IPS DF 19.7 (cell line): ENCODE measurements around the gene ZNF490.
"Not testable (repeated sequence)": the region's sequence is repeated elsewhere in the genome, so short reads cannot be mapped to it uniquely, and the experiment has no call there.

Source experiments
- DNase-seq: peaks from one replicate; pipeline ENCODE4 v3.0.0-alpha.2; 2013; ENCODE audit warnings: low read depth, low spot score

The ZNF490 gene

GRCh38 chr19:12621253-12622024, 10.8 kb upstream of the ZNF490 start:
- not testable (repeated sequence) for DNase-seq

DNA sequence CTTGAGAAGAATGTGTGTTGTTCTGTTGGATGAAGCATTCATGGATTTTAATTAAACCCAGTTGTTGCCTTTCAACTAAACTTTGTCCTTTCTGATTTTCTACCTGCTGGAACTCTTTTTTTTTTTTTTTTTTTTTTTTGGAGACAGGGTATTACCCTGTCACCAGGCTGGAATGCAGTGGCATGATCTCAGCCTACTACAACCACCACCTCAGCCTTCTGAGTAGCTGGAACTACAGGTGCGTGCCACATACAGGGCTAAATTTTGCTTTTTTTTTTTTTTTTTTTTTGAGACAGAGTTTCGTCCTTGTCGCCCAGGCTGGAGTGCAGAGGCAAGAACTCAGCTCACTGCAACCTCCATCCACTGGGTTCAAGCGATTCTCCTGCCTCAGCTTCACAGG, 7.0 kb upstream of the ZNF490 start:
- DNase-seq: no peak

- DNase-seq: no peak
These were observed 717 bp upstream of the ZNF490 start for GRCh38 chr19:12611361-12611699.

DNA sequence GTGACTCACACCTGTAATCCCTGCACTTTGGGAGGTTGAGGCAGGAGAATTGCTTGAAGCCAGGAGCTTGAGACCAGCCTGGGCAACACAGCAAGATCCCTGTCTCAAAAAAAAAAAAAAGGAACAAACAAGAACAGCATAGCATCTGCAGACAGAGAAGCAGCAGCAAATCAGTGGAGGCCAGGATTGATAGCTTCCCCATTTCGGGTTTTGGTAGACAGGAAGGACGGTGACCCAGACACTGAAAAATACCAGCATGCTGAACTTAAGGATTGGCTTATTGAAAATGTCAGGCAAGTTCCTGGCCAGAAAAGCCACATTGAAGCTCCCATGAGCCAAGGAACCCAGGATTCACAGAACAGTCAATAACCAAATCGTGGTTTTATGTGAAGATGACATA, 3.0 kb downstream of the ZNF490 start:
- no peak for DNase-seq

DNA sequence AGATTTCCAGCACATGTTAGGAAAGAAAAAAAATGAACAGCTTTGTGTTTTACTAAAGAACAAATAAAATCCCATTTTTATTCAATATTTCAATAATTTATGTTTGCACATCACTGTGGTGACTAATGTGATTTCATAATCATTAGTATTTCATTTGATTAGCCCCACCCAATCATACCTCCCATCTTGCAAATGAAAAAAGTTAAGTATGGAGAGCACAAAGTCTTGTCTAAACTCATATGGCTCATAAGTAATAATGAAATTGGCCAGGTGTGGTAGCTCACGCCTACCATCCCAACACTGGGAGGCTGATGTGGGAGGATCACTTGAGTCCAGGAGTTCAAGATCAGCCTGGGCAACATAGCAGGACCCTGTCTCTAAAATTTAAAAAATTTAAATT, 3.8 kb downstream of the ZNF490 start:
- DNase-seq: no peak

GRCh38 chr19:12603714-12604113, 6.9 kb downstream of the ZNF490 start:
- DNase-seq: no peak

- DNase-seq: no peak
These were observed 13.0 kb downstream of the ZNF490 start for GRCh38 chr19:12597594-12597993.

- DNase-seq: no peak
These were observed 13.6 kb downstream of the ZNF490 start for GRCh38 chr19:12596927-12597548.

GRCh38 chr19:12596485-12596884, 14.1 kb downstream of the ZNF490 start:
- no peak for DNase-seq

GRCh38 chr19:12581100-12581499, 29.5 kb downstream of the ZNF490 start:
- no peak for DNase-seq

DNA sequence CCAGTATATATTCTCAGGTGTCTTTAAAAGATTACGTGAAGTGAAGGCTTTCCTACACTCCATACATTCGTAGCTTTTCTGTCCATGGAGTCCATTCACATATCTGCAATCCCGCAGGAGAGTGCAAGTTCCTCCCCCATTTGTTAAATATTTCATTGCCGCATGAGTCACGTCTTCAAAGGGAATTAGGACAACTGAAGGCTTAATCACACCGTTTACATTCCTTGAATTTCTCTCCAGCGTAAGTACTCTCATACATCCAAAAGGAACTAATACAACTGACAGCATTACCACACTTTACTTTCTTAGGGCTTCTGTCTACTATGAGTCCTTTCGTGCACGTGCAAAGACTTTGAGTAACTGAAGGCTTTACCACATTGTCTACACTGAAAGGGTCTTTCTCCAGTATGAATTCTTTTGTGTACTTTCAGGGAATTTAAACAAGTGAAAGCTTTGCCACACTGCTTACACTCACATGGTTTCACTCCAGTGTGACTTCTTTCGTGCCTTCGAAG, 30.4 kb downstream of the ZNF490 start:
- no peak for DNase-seq

DNA sequence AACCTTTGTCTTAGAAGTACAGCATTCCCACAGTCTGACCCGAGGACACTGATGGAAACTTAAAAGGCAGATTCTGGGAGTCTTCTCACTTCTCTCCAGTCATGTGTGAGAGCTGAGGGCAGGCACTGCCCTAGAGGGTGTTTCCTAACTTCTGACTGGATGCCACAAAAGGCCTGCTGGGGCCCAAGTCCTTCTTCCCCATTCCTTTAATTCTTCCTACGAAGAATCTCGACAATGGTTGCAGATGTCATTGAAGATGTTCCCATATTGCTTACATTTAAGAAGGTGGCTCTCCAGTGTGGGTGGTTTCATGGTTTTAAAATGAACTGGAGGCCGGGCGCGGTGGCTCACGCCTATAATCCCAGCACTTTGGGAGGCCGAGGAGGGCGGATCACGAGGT, 32.0 kb downstream of the ZNF490 start:
- no peak for DNase-seq

DNA sequence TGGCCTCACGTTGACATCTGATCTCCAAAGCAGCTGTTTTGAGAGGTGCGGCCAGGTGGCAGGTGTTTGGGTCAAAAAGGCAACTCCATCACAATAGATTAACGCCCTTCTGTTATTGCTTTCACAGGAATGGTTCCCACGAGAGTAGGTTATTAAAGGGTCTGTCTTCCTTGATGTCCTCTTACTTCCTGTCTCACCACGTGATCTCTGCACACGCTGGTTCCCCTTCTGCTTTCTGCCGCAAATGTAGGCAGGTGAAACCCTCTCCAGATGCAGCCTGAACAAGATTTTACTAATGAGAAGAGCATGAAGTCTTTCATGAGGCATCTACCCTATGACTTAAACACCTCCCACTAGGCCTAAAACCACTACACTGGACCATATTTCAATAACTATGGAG, 36.6 kb downstream of the ZNF490 start:
- DNase-seq: no peak

- no peak for DNase-seq
These were observed 42.7 kb downstream of the ZNF490 start for GRCh38 chr19:12567951-12568350.

DNA sequence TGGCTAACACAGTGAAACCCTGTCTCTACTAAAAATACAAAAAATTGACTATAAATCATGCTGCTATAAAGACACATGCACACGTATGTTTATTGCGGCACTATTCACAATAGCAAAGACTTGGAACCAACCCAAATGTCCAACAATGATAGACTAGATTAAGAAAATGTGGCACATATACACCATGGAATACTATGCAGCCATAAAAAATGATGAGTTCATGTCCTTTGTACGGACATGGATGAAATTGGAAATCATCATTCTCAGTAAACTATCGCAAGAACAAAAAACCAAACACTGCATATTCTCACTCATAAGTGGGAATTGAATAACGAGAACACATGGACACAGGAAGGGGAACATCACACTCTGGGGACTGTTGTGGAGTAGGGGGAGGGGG, 44.2 kb downstream of the ZNF490 start:
- DNase-seq: not testable (repeated sequence)

- no peak for DNase-seq
These were observed 46.5 kb downstream of the ZNF490 start for GRCh38 chr19:12564016-12564664.

GRCh38 chr19:12555456-12555930, 55.1 kb downstream of the ZNF490 start:
- DNase-seq: no peak

DNA sequence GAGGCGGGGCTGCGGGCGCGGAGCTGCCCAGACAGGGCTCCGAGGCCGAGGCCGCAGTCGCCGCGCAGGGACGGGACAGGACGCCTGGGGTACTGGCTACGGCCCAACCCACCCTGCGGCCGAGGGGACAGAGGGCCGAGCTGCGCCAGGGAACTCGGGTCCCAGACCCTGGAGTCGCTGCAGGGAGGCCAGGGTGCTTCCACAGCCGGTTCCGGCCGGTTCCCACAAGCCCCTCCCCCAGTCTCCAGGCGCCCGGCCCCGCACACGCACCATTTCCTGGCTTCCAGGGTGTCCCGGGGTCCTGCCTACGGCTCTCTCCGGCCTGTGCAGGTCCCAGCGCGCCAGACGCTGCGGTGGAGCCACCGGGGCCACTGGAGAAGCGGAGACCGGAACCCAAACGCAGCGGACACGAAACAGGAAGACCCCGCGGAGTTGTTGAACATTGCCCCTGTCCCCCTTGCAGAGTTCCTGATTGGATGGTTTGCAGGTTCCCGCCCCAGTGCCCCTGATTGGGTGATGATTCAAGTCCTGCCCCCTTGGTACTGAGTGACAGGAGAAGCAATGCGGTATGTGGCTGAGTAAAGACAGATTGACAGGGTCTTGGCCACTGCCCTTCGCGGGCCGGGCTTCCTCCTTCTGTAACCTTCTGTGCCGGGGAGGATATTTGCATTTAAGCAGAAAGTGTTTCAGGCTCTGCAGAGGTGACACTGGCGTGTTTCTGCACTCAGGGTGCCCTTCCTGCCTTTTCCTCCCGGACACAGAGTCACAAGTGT, 59.4 kb downstream of the ZNF490 start, which contains the start of gene ZNF564:
Gene ZNF564 (minus strand): TSS at position 423 of the 773 bp plus-strand sequence. CDS start 150 bp downstream, at position 273.
- peak; percentile 99 for DNase-seq

- no peak for DNase-seq
These were observed 63.7 kb downstream of the ZNF490 start for GRCh38 chr19:12546903-12547302.

- DNase-seq: no peak
These were observed 64.5 kb downstream of the ZNF490 start for GRCh38 chr19:12546068-12546467.

GRCh38 chr19:12545267-12545666, 65.3 kb downstream of the ZNF490 start:
- DNase-seq: no peak

GRCh38 chr19:12544401-12544876, 66.2 kb downstream of the ZNF490 start:
- DNase-seq: no peak
